ENCODE measurements around the gene PCDH18. TPM values are rescaled to one million over a fixed set of nuclear protein-coding genes. Genes with fewer than 3 reads are reported as not detected.
A peak's percentile ranks its signal among the peaks of the same experiment; 100 is the strongest.

Gene PCDH18, protein sequence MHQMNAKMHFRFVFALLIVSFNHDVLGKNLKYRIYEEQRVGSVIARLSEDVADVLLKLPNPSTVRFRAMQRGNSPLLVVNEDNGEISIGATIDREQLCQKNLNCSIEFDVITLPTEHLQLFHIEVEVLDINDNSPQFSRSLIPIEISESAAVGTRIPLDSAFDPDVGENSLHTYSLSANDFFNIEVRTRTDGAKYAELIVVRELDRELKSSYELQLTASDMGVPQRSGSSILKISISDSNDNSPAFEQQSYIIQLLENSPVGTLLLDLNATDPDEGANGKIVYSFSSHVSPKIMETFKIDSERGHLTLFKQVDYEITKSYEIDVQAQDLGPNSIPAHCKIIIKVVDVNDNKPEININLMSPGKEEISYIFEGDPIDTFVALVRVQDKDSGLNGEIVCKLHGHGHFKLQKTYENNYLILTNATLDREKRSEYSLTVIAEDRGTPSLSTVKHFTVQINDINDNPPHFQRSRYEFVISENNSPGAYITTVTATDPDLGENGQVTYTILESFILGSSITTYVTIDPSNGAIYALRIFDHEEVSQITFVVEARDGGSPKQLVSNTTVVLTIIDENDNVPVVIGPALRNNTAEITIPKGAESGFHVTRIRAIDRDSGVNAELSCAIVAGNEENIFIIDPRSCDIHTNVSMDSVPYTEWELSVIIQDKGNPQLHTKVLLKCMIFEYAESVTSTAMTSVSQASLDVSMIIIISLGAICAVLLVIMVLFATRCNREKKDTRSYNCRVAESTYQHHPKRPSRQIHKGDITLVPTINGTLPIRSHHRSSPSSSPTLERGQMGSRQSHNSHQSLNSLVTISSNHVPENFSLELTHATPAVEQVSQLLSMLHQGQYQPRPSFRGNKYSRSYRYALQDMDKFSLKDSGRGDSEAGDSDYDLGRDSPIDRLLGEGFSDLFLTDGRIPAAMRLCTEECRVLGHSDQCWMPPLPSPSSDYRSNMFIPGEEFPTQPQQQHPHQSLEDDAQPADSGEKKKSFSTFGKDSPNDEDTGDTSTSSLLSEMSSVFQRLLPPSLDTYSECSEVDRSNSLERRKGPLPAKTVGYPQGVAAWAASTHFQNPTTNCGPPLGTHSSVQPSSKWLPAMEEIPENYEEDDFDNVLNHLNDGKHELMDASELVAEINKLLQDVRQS
- 10 to 100 TPM; 17.2 to 36.9 TPM for total RNA-seq
- 10 to 100 TPM in 1 of 2 donors, 1 to 10 TPM in 1; 1.6 to 14.7 TPM for polyA plus RNA-seq
- long read RNA-seq, donor 1, partial matches to known transcripts, result 0 of 4 reads
- long read RNA-seq, donor 1, other reads (novel, unspliced or antisense), result 4 of 4 reads
- long read RNA-seq, donor 2, full-length matches to known transcripts, result 8 of 12 reads
- long read RNA-seq, donor 2, partial matches to known transcripts, result 1 of 12 reads
- long read RNA-seq, donor 2, other reads (novel, unspliced or antisense), result 3 of 12 reads

- ATAC-seq (ENCODE audit: low FRiP score), result peak; percentile 93
- DNase-seq, result peak; percentile 94
- 0 to 1% methylated on average over 25 to 28 of the region's 28 CpGs for WGBS, 2 donors
- H3K4me1 ChIP-seq (ENCODE audit: control insufficient read depth in 1 of 2, insufficient read depth in 2 of 2, low read length in 2 of 2), result peaks cover 2 to 11% of the 10 kb centered on the region in 2 donors
- peak within 1 kb of the TSS; percentile 73 to 88 for H3K4me3 ChIP-seq (ENCODE audit: low read length in 2 of 2)
- intact Hi-C loops (cut with DNase I), result loop anchor here (2.0 to 10.0 kb wide), 7 partner anchors 100 to 407 kb away; no protein-coding TSS in a partner anchor
- peak within 1 kb of the TSS in 1 of 2 donors; percentile 91 for H3K27ac ChIP-seq (ENCODE audit: low read depth in 1 of 2, low read length in 2 of 2)
- H3K36me3 ChIP-seq (ENCODE audit: control insufficient read depth in 1 of 2, insufficient read depth in 2 of 2, low read length in 1 of 2), result no peaks in the 10 kb centered on the region
- no peaks in the 10 kb centered on the region for H3K27me3 ChIP-seq (ENCODE audit: control insufficient read depth in 1 of 2, insufficient read depth in 2 of 2, low read length in 1 of 2)
- no peaks in the 10 kb centered on the region for H3K9me3 ChIP-seq (ENCODE audit: control insufficient read depth, low read length)
These were observed at the start of gene PCDH18 for GRCh38 chr4:137531986-137532868. TSS of gene PCDH18 (minus strand) at chr4:137532494. CDS start at chr4:137532088, 406 bp downstream.

- Histone ChIP-seq H3K27me3 (ENCODE audit: control insufficient read depth in 1 of 2, insufficient read depth in 2 of 2, low read length in 1 of 2) (no peaks in the 10 kb centered on the region), H3K4me3 (ENCODE audit: low read length in 2 of 2) (no peak overlapping the region), H3K27ac (ENCODE audit: low read depth in 1 of 2, low read length in 2 of 2) (no peak overlapping the region), H3K36me3 (ENCODE audit: control insufficient read depth in 1 of 2, insufficient read depth in 2 of 2, low read length in 1 of 2) (no peaks in the 10 kb centered on the region), H3K4me1 (ENCODE audit: control insufficient read depth in 1 of 2, insufficient read depth in 2 of 2, low read length in 2 of 2) (no peaks in the 10 kb centered on the region), H3K9me3 (ENCODE audit: control insufficient read depth, low read length) (peaks cover 1% of the 10 kb centered on the region)
- intact Hi-C loops (cut with DNase I), result no loop called here
- WGBS, 2 donors, result 27 to 50% methylated on average over 1 of the region's 1 CpG
- ATAC-seq (ENCODE audit: low FRiP score) (no peak), DNase-seq (no peak)
These were observed 44.2 kb upstream of the PCDH18 start for GRCh38 chr4:137576446-137576845.

- 53 to 100% methylated on average over 1 of the region's 1 CpG for WGBS, 2 donors
- Histone ChIP-seq H3K36me3 (ENCODE audit: control insufficient read depth in 1 of 2, insufficient read depth in 2 of 2, low read length in 1 of 2) (no peaks in the 10 kb centered on the region), H3K9me3 (ENCODE audit: control insufficient read depth, low read length) (peaks cover 1% of the 10 kb centered on the region), H3K27ac (ENCODE audit: low read depth in 1 of 2, low read length in 2 of 2) (no peak overlapping the region), H3K4me3 (ENCODE audit: low read length in 2 of 2) (no peak overlapping the region), H3K27me3 (ENCODE audit: control insufficient read depth in 1 of 2, insufficient read depth in 2 of 2, low read length in 1 of 2) (no peaks in the 10 kb centered on the region), H3K4me1 (ENCODE audit: control insufficient read depth in 1 of 2, insufficient read depth in 2 of 2, low read length in 2 of 2) (no peaks in the 10 kb centered on the region)
- intact Hi-C loops (cut with DNase I), result no loop called here
- ATAC-seq (ENCODE audit: low FRiP score), result no peak
- DNase-seq, result no peak
These were observed 40.4 kb upstream of the PCDH18 start for GRCh38 chr4:137572647-137573046.

DNA sequence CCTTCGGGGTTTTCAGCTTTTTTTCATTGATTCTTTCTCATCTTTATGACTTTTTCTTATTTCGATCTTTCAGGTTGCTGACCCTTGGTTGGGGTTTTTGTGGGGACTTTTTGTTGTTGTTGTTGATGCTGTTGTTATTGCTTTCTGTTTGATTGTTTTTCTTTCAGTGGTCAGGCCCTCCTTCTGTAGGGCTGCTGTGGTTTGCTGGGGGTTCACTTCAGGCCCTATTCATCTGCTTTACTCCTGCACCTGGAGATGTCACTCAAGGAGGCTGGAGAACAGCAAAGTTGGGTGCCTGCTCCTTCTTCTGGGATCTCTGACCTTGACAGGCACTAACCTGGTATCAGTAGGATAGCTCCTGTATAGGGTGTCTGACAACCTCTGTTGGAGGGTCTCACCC, 39.9 kb upstream of the PCDH18 start:
- WGBS, 2 donors, result 94 to 98% methylated on average over 2 of the region's 2 CpGs
- no peak for DNase-seq
- intact Hi-C loops (cut with DNase I), result no loop called here

DNA sequence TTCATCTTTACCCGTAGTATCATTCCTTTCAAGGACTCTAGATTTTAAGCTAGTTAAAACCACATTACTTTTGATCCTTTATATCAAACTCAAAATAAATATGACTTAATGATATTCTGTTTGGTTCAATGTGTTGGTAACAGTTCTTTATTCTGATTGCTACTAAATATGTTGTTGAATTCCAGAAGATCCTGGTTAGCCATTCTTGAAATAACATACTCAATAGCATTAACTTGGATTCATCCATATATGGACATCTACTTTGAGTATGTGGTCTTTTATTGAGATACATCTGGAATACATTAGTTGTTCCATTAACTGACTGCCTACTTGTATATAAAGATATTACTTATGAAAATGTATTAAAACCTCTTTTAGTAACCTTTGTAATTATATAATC, 27.5 kb upstream of the PCDH18 start:
- no peaks in the 10 kb centered on the region for H3K27me3 ChIP-seq (ENCODE audit: control insufficient read depth in 1 of 2, insufficient read depth in 2 of 2, low read length in 1 of 2)
- intact Hi-C loops (cut with DNase I), result no loop called here
- no peaks in the 10 kb centered on the region for H3K4me1 ChIP-seq (ENCODE audit: control insufficient read depth in 1 of 2, insufficient read depth in 2 of 2, low read length in 2 of 2)
- no peak overlapping the region for H3K4me3 ChIP-seq (ENCODE audit: low read length in 2 of 2)
- 94 to 95% methylated on average over 1 of the region's 1 CpG for WGBS, 2 donors
- no peaks in the 10 kb centered on the region for H3K9me3 ChIP-seq (ENCODE audit: control insufficient read depth, low read length)
- no peak for ATAC-seq (ENCODE audit: low FRiP score)
- no peaks in the 10 kb centered on the region for H3K36me3 ChIP-seq (ENCODE audit: control insufficient read depth in 1 of 2, insufficient read depth in 2 of 2, low read length in 1 of 2)
- no peak overlapping the region for H3K27ac ChIP-seq (ENCODE audit: low read depth in 1 of 2, low read length in 2 of 2)
- DNase-seq, result no peak

More for the DNA sequence above, 39.9 kb upstream of the PCDH18 start:
- no peak overlapping the region for H3K4me3 ChIP-seq (ENCODE audit: low read length in 2 of 2)
- H3K36me3 ChIP-seq (ENCODE audit: control insufficient read depth in 1 of 2, insufficient read depth in 2 of 2, low read length in 1 of 2), result no peaks in the 10 kb centered on the region
- H3K27me3 ChIP-seq (ENCODE audit: control insufficient read depth in 1 of 2, insufficient read depth in 2 of 2, low read length in 1 of 2), result no peaks in the 10 kb centered on the region
- no peaks in the 10 kb centered on the region for H3K4me1 ChIP-seq (ENCODE audit: control insufficient read depth in 1 of 2, insufficient read depth in 2 of 2, low read length in 2 of 2)
- H3K27ac ChIP-seq (ENCODE audit: low read depth in 1 of 2, low read length in 2 of 2), result no peak overlapping the region
- peaks cover 1% of the 10 kb centered on the region for H3K9me3 ChIP-seq (ENCODE audit: control insufficient read depth, low read length)
- ATAC-seq (ENCODE audit: low FRiP score), result no peak

DNA sequence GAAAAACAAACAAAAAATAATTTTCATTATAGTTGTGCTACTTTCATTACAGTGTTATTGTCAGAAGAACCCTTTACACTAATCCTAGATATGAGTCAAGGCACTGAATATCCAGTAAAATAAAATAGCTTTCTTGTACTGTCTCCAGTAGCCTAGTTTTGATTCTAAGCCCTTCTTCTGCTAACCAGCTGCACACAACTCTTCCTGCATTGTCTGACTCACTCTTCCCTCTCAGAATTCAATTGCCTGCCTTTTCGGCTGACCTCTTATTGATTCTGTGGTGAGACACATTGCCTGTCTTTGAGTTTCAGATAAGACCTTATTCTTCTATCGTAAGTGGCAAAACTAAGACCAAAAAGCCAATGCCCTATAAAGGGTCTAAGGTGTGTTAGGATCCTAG, 26.7 kb upstream of the PCDH18 start:
- no peaks in the 10 kb centered on the region for H3K27me3 ChIP-seq (ENCODE audit: control insufficient read depth in 1 of 2, insufficient read depth in 2 of 2, low read length in 1 of 2)
- no peaks in the 10 kb centered on the region for H3K9me3 ChIP-seq (ENCODE audit: control insufficient read depth, low read length)
- H3K4me1 ChIP-seq (ENCODE audit: control insufficient read depth in 1 of 2, insufficient read depth in 2 of 2, low read length in 2 of 2), result no peaks in the 10 kb centered on the region
- no peak overlapping the region for H3K4me3 ChIP-seq (ENCODE audit: low read length in 2 of 2)
- no peaks in the 10 kb centered on the region for H3K36me3 ChIP-seq (ENCODE audit: control insufficient read depth in 1 of 2, insufficient read depth in 2 of 2, low read length in 1 of 2)
- no peak for ATAC-seq (ENCODE audit: low FRiP score)
- WGBS, 2 donors, result 81 to 88% methylated on average over 2 of the region's 2 CpGs
- intact Hi-C loops (cut with DNase I), result no loop called here
- H3K27ac ChIP-seq (ENCODE audit: low read depth in 1 of 2, low read length in 2 of 2), result no peak overlapping the region
- no peak for DNase-seq

- ATAC-seq (ENCODE audit: low FRiP score), result peak; percentile 71
- 58 to 60% methylated on average over 4 of the region's 4 CpGs for WGBS, 2 donors
- no peaks in the 10 kb centered on the region for H3K4me1 ChIP-seq (ENCODE audit: control insufficient read depth in 1 of 2, insufficient read depth in 2 of 2, low read length in 2 of 2)
- no peak overlapping the region for H3K4me3 ChIP-seq (ENCODE audit: low read length in 2 of 2)
- H3K27ac ChIP-seq (ENCODE audit: low read depth in 1 of 2, low read length in 2 of 2), result no peak overlapping the region
- intact Hi-C loops (cut with DNase I), result no loop called here
- DNase-seq, result no peak
- no peaks in the 10 kb centered on the region for H3K36me3 ChIP-seq (ENCODE audit: control insufficient read depth in 1 of 2, insufficient read depth in 2 of 2, low read length in 1 of 2)
- no peaks in the 10 kb centered on the region for H3K27me3 ChIP-seq (ENCODE audit: control insufficient read depth in 1 of 2, insufficient read depth in 2 of 2, low read length in 1 of 2)
- no peaks in the 10 kb centered on the region for H3K9me3 ChIP-seq (ENCODE audit: control insufficient read depth, low read length)
These were observed 13.2 kb upstream of the PCDH18 start for GRCh38 chr4:137545461-137545861.

All from aorta (tissue), 5 donors.